GM23248 (cell line): ENCODE results near the gene PLSCR3.

Source experiments
- EZH2 ChIP-seq: fragments of 200-600 bp; sonication (generic); IDR thresholded peaks from 2 replicates; pipeline ENCODE4 v1.6.1; 2018; ENCODE audit warnings: antibody characterized with exemption, mild to moderate bottlenecking; ENCODE audit not compliant: insufficient read depth, poor library complexity, severe bottlenecking
- EZH2phosphoT487 ChIP-seq: fragments of 200-600 bp; sonication (generic); IDR thresholded peaks from 2 replicates; pipeline ENCODE4 v1.6.1; 2018; ENCODE audit warnings: antibody characterized with exemption, moderate library complexity, mild to moderate bottlenecking, low read depth; ENCODE audit not compliant: insufficient read depth

DNA sequence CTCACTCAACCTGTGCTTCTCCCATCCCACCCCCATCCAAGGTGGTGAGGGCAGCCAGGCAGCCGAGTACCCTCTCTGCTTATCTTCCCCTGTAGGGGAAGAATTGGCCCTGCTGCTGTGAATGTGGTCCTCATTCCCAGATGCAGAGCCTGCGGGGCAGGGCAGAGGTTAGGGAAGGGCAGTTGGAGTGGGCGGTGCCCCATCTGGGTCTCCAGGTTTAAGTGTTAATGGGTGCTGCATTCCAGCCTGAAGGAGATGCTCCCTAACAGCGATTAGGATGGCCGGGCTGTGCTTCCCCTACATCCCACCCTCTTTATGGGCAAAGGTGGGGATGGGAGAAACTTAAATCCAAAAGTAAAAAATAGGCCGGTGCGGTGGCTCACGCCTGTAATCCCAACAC lies 27.2 kb downstream of the PLSCR3 start:
- TF ChIP-seq EZH2phosphoT487 = no peak
- TF ChIP-seq EZH2 = no peak
